H9 (cell line): Measurements from ENCODE around the gene DOK1. TPM values are rescaled to one million over a fixed set of nuclear protein-coding genes. Genes with fewer than 3 reads are reported as not detected.
A peak's percentile ranks its signal among the peaks of the same experiment; 100 is the strongest.

Experiments used
- DNase-seq: peaks from one replicate; pipeline ENCODE4 v3.0.0-alpha.2; 2017
- H2AFZ ChIP-seq: one replicate; pipeline ENCODE4 v1.6.1; 2013; ENCODE audit warnings: mild to moderate bottlenecking, low read length, control low read depth, moderate library complexity
- H2AK5ac ChIP-seq: 2 replicates; pipeline ENCODE4 v1.6.1; 2013; ENCODE audit warnings: low read length, control low read depth, mixed read lengths; ENCODE audit not compliant: insufficient read length
- H2BK120ac ChIP-seq: one replicate; pipeline ENCODE4 v1.6.1; 2013; ENCODE audit warnings: low read depth, mild to moderate bottlenecking, low read length, control low read depth, inconsistent platforms; ENCODE audit not compliant: poor library complexity, severe bottlenecking
- H2BK12ac ChIP-seq: 2 replicates; pipeline ENCODE4 v1.6.1; 2013; ENCODE audit warnings: low read length, control low read depth, mixed read lengths, low read depth; ENCODE audit not compliant: insufficient read length
- H2BK15ac ChIP-seq: 2 replicates; pipeline ENCODE4 v1.6.1; 2013; ENCODE audit warnings: low read depth, low read length, control low read depth
- H2BK20ac ChIP-seq: one replicate; pipeline ENCODE4 v1.6.1; 2013; ENCODE audit warnings: low read depth, mild to moderate bottlenecking, low read length, control low read depth, inconsistent platforms; ENCODE audit not compliant: poor library complexity, severe bottlenecking
- H2BK5ac ChIP-seq: 2 replicates; pipeline ENCODE4 v1.6.1; 2013; ENCODE audit warnings: low read length, control low read depth, mixed read lengths; ENCODE audit not compliant: insufficient read length
- H3K14ac ChIP-seq: 2 replicates; pipeline ENCODE4 v1.6.1; 2013; ENCODE audit warnings: low read length, control low read depth; ENCODE audit not compliant: insufficient read depth
- H3K18ac ChIP-seq: 2 replicates; pipeline ENCODE4 v1.6.1; 2013; ENCODE audit warnings: low read depth, mild to moderate bottlenecking, mixed read lengths, low read length, control low read depth; ENCODE audit not compliant: insufficient read length
- H3K23ac ChIP-seq: 2 replicates; pipeline ENCODE4 v1.6.1; 2013; ENCODE audit warnings: low read length, control low read depth, mixed read lengths, low read depth; ENCODE audit not compliant: insufficient read length
- H3K23me2 ChIP-seq: 2 replicates; pipeline ENCODE4 v1.6.1; 2013; ENCODE audit warnings: low read depth, mild to moderate bottlenecking, mixed read lengths, low read length, control low read depth; ENCODE audit not compliant: insufficient read length, poor library complexity, severe bottlenecking
- H3K27ac ChIP-seq: 2 replicates; pipeline ENCODE4 v1.5.1; 2013; ENCODE audit warnings: low read length, control low read depth, mixed read lengths, low read depth; ENCODE audit not compliant: insufficient read length
- H3K27me3 ChIP-seq: 2 replicates; pipeline ENCODE4 v1.6.1; 2013; ENCODE audit warnings: low read length, control low read depth, inconsistent platforms; ENCODE audit not compliant: insufficient read depth
- H3K4ac ChIP-seq: 2 replicates; pipeline ENCODE4 v1.6.1; 2013; ENCODE audit warnings: low read depth, mild to moderate bottlenecking, control low read depth, inconsistent platforms, low read length, moderate library complexity
- H3K4me1 ChIP-seq: 2 replicates; pipeline ENCODE4 v1.6.1; 2013; ENCODE audit warnings: low read length, control low read depth, inconsistent platforms; ENCODE audit not compliant: insufficient read depth
- H3K4me2 ChIP-seq: 2 replicates; pipeline ENCODE4 v1.6.1; 2013; ENCODE audit warnings: low read length, control low read depth, mixed read lengths; ENCODE audit not compliant: insufficient read length, insufficient read depth
- H3K56ac ChIP-seq: 2 replicates; pipeline ENCODE4 v1.6.1; 2013; ENCODE audit warnings: low read depth, mild to moderate bottlenecking, mixed read lengths, low read length, control low read depth; ENCODE audit not compliant: insufficient read length
- H3K79me1 ChIP-seq: 2 replicates; pipeline ENCODE4 v1.6.1; 2013; ENCODE audit warnings: low read depth, mild to moderate bottlenecking, moderate library complexity, low read length, control low read depth, inconsistent platforms; ENCODE audit not compliant: insufficient read depth, poor library complexity, severe bottlenecking
- H3K79me2 ChIP-seq: 2 replicates; pipeline ENCODE4 v1.6.1; 2013; ENCODE audit warnings: low read length, control low read depth, inconsistent platforms; ENCODE audit not compliant: insufficient read depth
- H3K9ac ChIP-seq: 2 replicates; pipeline ENCODE4 v1.6.1; 2013; ENCODE audit warnings: low read length, control low read depth, mixed read lengths; ENCODE audit not compliant: insufficient read length; ENCODE audit errors: extremely low read depth
- H3K9me3 ChIP-seq: one replicate; pipeline ENCODE4 v1.6.1; 2013; ENCODE audit warnings: low read depth, low read length, inconsistent platforms; ENCODE audit not compliant: control insufficient read depth
- H3T11ph ChIP-seq: one replicate; pipeline ENCODE4 v1.6.1; 2013; ENCODE audit warnings: mild to moderate bottlenecking, low read length, control low read depth, inconsistent platforms
- H4K20me1 ChIP-seq: one replicate; pipeline ENCODE4 v1.6.1; 2013; ENCODE audit not compliant: control insufficient read depth, insufficient read length, insufficient read depth
- H4K5ac ChIP-seq: 2 replicates; pipeline ENCODE4 v1.6.1; 2013; ENCODE audit warnings: low read depth, mild to moderate bottlenecking, mixed read lengths, low read length, control low read depth; ENCODE audit not compliant: insufficient read length
- H4K8ac ChIP-seq: replicated peaks from 2 replicates; pipeline ENCODE4 v1.6.1; 2013; ENCODE audit warnings: low read length, control low read depth, mixed read lengths, low read depth; ENCODE audit not compliant: insufficient read length
- H4K91ac ChIP-seq: 2 replicates; pipeline ENCODE4 v1.6.1; 2013; ENCODE audit warnings: low read depth, mild to moderate bottlenecking, moderate library complexity, mixed read lengths, low read length, control low read depth; ENCODE audit not compliant: insufficient read length
- H3K27ac Mint-ChIP-seq, 3 experiments: 2 replicates in 2 of 3; 3 replicates in 1 of 3; pipeline ENCODE4 v1.8.0; 2020 to 2021; ENCODE audit warnings: mixed read lengths in 3 of 3, mild to moderate bottlenecking in 1 of 3, moderate library complexity in 1 of 3
- H3K27me3 Mint-ChIP-seq: 2 replicates; pipeline ENCODE4 v1.8.0; 2021; ENCODE audit warnings: low read depth, mild to moderate bottlenecking, moderate library complexity, mixed read lengths
- H3K36me3 Mint-ChIP-seq, 3 experiments: 2 replicates in 2 of 3; 3 replicates in 1 of 3; pipeline ENCODE4 v1.8.0; 2020 to 2021; ENCODE audit warnings: low read depth in 3 of 3, mixed read lengths in 3 of 3; ENCODE audit not compliant: insufficient read depth in 1 of 3
- H3K4me1 Mint-ChIP-seq, 2 experiments: 2 replicates each; pipeline ENCODE4 v1.8.0; 2020; ENCODE audit warnings: mixed read lengths in 2 of 2
- H3K4me3 Mint-ChIP-seq, 2 experiments: 2 replicates in 1 of 2; 3 replicates in 1 of 2; pipeline ENCODE4 v1.8.0; 2020 to 2021; ENCODE audit warnings: mild to moderate bottlenecking in 2 of 2, mixed read lengths in 2 of 2, moderate library complexity in 1 of 2
- H3K9me3 Mint-ChIP-seq, 2 experiments: 2 replicates in 1 of 2; 3 replicates in 1 of 2; pipeline ENCODE4 v1.8.0; 2020; ENCODE audit warnings: mild to moderate bottlenecking in 2 of 2, mixed read lengths in 2 of 2, moderate library complexity in 1 of 2
- WGBS: extraction: QIAGEN DNeasy Blood & Tissue Kit; methylation state at CpG from one replicate; pipeline ENCODE4 v1.1.7; 2013; ENCODE audit warnings: missing lambda C conversion rate, low lambda C conversion rate, mixed read lengths; ENCODE audit not compliant: insufficient read length; ENCODE audit errors: extremely low coverage; 5-methylcytosine and 5-hydroxymethylcytosine counted together
- total RNA-seq: library from RNA; stranded (reverse); gene quantifications from 2 replicates; pipeline ENCODE4 v1.2.1, GENCODE V29; 2021
- TF ChIP-seq, protein P1 (sequence below): fragments of 200-600 bp; sonication (generic); conservative IDR thresholded peaks from 3 replicates; pipeline ENCODE4 v1.8.0; 2021; ENCODE audit warnings: antibody characterized with exemption, mild to moderate bottlenecking

DOK1 gene
- total RNA-seq, 1 experiment from 2014 or later = 16.0 TPM

DNA sequence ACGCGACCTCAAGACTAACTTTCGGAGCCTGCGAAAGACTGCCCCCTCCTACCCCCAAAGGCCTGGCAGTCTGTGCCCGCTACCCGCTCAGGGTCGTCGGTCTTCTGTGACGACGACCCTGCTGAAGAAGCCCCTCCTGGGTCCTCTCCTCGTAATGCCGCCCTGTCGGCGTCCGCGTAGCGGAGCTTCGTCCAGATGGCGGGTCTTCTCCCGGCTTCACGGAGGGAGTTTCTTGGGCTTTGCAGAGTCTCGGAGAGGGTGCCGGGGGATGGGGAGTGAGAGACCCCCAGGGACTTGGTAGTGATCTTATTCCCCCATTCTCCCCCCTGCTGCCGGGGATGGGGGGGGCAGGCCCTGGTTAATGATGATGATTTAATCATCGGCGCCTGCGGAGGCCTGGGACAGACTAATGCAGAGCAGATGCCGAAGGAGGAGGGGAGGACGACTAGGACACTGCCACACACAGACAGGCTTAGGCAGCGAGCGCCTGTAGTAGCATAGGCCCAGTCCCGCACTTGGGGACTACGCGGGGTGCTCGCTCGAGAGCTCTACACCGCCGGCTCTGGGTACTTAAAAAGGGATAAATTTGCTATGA lies 46.5 kb upstream of the DOK1 start:
- Histone ChIP-seq H4K5ac (no peak overlapping the region), H3K14ac (no peak overlapping the region), H4K91ac (no peak overlapping the region), H3K9me3 (no peaks in the 10 kb centered on the region), H3K56ac (no peak overlapping the region), H3K79me2 (no peaks in the 10 kb centered on the region), H3K79me1 (no peaks in the 10 kb centered on the region), H2BK120ac (no peak overlapping the region), H3K18ac (no peak overlapping the region), H3K27ac (no peak overlapping the region), H2BK5ac (no peak overlapping the region), H4K20me1 (no peaks in the 10 kb centered on the region), H3K4ac (no peak overlapping the region), H3T11ph (no peak overlapping the region), H4K8ac (no peak overlapping the region), H2BK15ac (no peak overlapping the region), H2AK5ac (no peak overlapping the region), H3K27me3 (peaks cover 52% of the 10 kb centered on the region), H2AFZ (no peak overlapping the region), H2BK12ac (no peak overlapping the region), H3K4me2 (peak overlapping the region; percentile 59), H3K23ac (no peak overlapping the region), H3K4me1 (peaks cover 4% of the 10 kb centered on the region; the same call in 1 of the 2 replicates), H3K23me2 (peaks cover 14% of the 10 kb centered on the region), H3K9ac (no peak overlapping the region), H2BK20ac (no peak overlapping the region)
- H3K27me3 Mint-ChIP-seq = peaks cover 79% of the 10 kb centered on the region
- peak overlapping the region; percentile 89 to 100 (median 99) for H3K27ac Mint-ChIP-seq
- peaks cover 35% of the 10 kb centered on the region in 2 experiments for H3K4me1 Mint-ChIP-seq
- H3K4me3 Mint-ChIP-seq = peak overlapping the region; percentile 98 to 100
- H3K36me3 Mint-ChIP-seq = peaks cover 22 to 29% (median 24%) of the 10 kb centered on the region in 3 experiments
- H3K9me3 Mint-ChIP-seq = peaks cover 10% of the 10 kb centered on the region in 2 experiments
- no CpG with 5 or more reads among the region's 38 CpGs for WGBS
- DNase-seq = peak; percentile 66
- TF ChIP-seq, protein P1, sequence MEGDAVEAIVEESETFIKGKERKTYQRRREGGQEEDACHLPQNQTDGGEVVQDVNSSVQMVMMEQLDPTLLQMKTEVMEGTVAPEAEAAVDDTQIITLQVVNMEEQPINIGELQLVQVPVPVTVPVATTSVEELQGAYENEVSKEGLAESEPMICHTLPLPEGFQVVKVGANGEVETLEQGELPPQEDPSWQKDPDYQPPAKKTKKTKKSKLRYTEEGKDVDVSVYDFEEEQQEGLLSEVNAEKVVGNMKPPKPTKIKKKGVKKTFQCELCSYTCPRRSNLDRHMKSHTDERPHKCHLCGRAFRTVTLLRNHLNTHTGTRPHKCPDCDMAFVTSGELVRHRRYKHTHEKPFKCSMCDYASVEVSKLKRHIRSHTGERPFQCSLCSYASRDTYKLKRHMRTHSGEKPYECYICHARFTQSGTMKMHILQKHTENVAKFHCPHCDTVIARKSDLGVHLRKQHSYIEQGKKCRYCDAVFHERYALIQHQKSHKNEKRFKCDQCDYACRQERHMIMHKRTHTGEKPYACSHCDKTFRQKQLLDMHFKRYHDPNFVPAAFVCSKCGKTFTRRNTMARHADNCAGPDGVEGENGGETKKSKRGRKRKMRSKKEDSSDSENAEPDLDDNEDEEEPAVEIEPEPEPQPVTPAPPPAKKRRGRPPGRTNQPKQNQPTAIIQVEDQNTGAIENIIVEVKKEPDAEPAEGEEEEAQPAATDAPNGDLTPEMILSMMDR = no peak
